SIG-M5 (cell line): Measurements from ENCODE around the gene STUM.
"Not testable (repeated sequence)": the region's sequence is repeated elsewhere in the genome, so short reads cannot be mapped to it uniquely, and the experiment has no call there.

Experiments used
- DNase-seq: peaks from one replicate; lab custom pipeline; 2025; lab: John Stamatoyannopoulos, UW

STUM gene

DNA sequence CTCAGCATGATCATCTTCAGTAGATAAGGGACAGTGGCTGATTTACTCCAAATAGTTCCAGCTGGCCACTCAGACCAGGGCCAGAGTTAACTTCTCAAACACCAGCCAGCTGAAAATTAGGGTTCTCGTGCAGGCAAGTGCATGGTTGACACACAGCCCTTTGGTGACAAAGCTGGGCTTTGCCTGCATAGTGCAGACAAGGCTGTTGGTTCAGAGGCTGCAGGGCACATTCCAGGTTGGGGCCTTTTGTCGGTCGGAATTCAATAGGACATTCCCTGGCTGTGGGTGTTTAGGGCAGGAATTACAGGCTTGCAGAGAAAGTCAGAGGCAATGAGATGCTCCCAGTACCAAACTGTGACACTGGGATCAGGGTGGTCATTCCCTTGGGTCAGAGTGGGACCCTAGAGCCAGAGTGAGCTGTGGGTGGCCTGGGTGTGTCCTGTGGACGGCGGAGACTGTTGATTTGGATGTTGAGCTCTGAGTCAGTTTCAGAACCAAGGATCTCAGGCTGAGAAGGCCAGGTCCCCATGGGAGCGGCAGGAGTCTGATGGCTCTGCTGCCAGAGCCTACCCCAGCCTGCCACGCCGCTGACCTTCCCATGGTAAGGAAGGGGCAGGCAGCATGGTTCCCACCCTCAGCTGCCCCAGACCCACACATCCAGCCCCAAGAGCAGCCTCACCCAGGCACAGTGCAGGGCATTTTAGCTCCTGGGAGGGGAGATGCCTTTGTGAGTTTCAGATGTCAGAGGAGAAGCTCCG, 56.2 kb downstream of the STUM start:
- no peak for DNase-seq

DNA sequence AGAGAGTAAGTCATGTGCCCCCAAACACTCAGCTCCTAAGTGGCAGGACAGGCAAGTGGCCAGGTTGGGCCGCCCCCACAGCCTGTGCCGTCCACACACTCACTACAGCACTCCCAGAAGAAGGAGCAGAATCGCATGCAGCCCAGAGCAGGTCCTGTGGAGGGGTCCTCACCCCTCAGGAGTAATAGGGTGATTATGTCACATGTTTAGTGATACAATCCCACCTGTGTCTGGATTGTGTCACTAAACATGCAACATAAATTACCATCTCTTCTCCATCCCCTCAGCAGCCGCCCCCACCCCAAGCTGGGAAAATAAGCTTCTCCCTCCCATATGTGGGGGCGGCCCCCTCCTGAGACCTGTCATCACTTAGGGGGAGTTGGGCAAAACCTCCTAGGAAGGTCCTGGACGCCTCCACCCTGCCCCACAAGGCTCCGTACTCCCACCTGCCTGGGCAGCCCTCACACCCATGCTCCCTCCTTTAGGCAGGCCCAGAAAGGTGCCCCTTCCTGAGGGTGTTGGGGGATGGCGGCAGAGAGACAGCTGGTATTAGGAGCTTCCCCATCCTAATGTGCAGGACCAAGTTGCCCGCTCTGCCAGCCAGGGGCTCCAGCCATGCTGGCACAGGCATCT, 56.9 kb downstream of the STUM start:
- DNase-seq: no peak

DNA sequence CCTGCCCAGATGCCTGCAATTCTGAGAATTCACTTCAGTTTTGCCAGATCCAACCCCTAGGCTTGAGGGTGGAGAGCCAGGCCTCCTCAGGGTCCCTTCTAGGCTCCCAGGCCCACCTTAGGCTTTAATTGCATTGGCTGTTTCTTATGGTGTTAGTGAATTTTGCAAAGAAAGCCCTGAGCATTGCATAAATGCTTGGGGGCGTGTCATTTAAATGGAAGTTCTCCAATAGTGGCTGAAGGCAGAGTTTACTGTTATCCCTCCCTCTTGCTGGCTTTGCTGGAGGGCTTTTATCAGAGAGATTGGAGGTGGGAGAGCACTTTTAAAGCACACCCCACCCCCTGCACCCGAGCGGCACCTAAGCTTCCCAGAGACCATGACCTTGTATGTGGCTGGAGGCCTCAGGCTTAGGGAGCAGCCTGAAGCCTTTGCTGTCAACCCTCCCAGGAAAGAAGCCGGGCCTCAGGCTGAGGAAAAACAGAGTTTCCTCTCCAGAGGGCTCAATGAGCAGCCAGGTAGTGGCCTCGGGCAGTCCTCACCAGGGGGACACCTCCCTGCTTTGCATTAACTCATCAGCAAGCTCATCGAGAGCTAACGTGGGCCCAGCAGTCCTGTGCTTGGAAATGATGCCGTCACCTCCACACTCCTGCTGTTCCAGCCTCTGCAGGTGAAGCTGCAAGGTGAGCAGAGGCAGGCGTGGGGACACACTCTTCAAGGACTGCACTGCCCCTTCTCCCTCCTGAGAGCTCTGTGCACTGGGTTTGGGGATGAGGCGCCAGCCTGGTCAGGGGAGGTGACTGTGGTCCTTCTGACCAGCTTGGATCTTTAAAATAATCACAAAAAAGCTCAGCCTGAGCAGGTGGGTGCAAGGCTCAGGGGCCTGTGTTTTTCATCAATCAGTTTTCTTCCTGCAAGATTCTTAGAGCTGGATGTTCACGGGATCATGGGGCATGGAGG, 58.0 kb downstream of the STUM start:
- DNase-seq: no peak

DNA sequence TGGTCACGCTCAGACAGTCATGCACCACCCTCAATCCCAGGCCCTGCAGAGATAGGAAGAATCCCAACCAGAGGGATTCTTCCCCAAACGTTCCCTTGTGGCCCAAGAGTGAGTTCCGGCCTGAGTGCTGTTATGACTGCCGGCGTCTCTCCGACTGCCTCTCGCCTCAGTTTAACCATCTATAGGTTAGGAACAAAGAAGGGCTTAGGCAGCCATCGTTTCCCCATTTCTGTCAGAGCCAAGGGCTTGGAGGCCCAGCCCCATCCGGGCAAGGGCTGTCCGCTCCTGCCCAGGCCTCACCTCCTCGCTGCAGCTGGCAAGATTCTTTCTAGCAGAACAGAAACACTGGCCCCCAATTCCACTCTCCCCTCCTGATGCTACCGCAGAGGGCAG, 58.7 kb downstream of the STUM start:
- no peak for DNase-seq

DNA sequence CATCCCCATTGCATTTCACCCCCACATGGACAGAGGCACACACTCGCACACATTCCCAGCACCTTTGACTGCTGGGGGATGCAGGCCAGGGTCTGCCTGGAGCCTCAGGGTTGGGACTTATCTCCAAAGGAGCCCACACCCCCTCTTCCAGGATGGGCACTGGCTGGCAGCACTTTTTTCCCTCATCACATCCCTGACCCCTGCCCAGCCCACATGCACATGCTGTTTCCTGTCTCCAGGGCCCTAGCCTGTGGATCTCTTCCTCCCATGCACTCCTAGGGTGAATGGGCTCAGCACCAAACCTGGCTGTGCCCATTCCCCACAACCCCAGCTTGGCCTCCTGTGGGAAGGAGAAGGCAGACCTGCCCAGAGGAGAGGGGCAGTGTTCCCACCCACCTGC, 59.3 kb downstream of the STUM start:
- no peak for DNase-seq

DNA sequence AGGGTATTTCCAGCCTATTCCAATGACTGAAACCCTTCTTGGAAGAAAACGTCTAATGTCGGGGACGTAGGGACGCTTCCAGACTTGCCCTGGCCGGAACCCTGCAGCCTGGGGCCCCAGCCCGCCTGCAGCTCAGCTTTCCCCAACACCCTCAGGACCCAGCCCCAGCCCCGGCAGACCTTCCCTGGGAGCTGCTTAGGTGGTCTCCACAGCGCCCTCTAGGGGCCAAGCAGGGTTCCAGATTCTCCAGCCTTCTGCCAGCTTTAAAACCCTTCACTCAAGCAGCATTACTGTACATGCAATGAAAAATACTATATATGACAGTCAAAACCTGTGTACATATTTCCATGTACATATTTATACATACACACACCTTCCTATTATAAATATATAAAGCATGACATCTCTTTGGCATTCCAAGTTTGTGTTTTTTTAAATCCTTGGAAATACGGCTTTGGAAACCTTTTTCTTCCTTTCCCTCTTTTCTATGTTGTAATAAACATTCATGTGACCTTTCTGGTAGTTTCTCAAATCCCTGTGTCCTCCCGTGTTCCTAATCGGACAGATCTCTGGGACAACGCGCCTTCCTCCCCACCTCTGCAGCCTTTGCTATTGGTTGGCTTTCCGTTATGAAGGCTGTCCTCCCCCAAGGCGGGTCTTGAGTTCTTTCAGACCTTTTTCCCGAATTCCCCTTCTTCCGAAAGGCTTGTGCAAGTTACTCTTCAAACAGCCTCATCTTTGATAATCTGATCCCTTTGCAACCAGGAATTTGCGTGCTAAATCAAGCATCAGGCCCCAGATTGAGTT, 60.3 kb downstream of the STUM start:
- DNase-seq: no peak

DNA sequence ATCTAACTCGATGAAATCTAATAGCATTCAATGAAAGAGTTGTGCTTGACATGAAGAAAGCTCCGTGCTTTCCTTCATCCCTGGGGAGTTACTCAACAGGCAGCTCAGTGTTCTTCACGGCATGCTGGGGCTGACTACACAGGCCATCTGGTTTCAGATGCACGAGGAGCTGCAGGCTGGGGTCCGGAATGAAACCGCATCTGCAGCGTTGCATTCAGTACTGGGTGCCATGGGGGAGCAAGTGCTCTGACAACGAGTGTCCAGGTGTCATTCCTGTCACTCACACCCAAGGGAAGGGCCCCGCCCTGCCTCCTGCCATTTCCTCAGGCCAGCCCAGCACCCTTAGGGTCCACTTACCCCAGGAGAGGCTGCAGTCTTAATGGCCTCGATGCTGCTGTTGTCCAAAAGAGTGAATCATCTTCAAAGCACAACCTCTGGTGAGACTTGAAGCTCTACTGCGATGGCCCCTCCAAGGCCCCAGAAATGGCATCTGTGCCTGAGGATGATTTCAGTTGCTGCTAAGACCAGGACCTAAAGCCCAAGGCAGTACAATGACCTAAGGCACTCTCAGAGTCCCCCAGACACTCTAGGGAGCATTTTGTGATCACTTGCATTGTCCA, 61.4 kb downstream of the STUM start:
- DNase-seq: no peak

DNA sequence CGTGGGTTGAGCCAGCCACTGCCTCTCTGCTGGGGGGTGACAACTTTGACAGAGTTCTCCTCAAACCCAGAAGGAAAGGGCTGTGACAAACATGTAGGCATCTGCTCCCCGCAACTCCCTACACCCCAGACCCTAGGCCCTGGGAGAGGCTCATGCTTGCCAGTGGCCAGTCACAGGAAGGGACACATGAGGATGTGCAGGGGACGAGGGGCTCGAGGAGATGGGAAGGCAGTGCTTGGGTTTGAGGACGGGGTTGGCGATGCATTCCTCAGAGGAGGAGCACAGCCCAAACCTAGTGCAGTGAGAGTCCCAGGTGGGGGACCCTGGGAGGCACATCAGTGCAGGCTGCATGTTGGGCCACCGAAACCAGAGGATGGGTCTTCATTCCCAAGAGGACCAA, 62.1 kb downstream of the STUM start:
- no peak for DNase-seq

DNA sequence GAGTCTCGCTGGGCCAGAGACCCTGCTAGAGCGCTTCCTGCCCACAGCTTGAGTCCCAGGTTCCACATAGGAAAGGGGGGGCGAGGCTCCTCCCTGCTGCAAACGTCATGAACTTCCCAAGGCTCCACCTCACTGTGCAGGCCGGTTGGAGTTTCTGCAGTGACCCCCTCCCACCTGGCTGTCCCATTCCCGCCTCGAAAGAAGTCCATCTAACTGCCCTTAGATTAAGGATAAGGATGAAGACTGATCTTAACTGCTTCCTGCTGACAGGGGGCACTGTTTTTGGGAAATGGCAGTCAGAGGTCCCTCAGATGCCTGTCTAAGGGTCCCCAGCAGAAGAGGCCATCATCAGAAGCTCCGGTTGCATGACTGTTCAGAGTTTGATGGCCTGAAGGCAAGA, 62.7 kb downstream of the STUM start:
- DNase-seq: no peak

DNA sequence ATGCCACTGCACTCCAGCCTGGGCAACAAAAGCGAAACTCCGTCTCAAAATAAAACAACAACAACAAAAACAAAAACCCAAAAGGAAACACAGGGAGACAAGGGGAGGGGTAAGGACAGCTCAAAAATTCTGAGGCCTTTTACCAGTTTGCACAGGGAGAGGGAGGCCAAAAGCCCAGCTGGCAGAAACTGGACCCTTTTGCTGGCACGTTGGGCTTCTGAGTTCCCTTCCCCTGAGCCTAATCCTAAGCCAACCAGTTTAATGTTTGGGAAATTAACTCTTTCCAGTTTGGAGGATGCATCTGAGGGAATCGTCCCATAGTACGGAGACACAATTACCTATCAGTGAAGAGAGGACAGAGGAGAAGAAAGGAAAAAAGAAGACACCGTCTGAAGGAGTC, 63.4 kb downstream of the STUM start:
- not testable (repeated sequence) for DNase-seq

DNA sequence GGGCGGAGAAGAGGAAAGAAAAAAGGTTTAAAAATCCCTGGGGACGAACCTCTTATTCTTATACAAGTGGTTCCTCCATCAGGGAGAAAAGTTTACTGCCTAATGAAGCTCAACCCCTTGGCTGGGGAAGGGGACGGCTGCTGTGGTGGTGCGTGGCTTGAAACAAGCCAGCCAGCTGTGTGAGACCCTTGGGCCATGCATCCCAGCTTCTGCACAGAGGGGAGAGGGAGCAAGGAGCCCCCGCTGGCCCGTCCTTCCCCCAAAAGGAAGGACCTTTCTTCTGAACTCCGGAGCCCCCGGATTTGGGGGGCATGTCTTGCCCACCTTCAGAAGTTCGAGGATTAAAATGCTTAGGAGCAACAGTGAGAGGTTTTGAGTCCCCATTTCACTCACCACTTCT, 67.3 kb downstream of the STUM start:
- no peak for DNase-seq

DNA sequence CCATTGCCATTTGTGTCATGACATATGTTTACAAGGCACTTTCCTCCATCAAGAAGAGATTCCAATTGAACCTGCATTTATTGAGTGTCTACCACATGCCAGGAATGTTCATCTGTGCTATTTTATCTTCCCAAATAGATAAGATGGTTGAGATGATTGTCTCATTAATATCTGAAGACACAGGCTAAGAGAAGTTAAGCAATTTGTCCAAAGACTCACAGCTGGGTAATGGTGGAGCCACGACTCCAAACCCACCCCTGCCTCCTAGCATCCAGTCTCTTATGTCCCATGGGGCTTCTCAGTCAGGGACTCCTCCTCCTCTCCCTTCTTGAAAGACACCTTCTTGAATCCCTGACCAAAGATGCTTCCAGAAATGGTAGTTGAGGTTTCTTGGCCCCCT, 68.1 kb downstream of the STUM start:
- DNase-seq: no peak

DNA sequence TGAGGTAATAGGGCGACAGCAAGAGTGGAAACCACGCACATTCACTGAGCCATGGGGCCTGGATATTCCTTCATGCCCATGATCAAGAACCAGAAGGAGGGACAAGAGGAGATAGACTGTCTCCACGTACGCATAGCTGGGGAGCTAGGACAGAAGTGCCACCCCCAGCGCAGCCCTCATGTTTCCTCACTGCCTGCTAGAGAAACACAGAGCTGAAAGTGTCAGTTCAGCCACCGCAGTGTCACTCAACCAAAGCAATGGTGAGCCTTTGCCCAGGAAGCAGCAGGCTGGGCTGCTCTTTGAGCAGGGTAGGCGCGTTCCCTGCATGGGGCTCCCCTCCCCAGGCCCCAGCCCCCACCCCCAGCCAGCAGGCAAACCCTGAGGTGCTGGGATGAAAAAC, 68.5 kb downstream of the STUM start:
- no peak for DNase-seq

DNA sequence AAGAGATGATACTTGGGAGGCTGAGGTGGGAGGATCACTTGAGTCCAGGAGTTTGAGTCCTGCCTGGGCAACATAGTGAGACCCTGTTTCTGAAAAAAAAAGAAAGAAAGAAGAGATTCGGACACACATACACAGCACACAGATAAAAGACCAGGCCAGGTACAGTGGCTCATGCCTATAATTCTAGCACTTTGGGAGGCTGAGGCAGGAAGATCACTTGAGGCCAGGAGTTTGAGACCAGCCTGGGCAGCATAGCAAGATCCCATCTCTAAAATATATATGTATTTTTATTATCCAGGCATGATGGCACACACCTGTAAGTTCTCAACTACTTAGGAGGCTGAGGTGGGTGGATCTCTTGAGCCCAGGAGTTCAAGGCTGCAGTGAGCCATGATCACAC, 69.2 kb downstream of the STUM start:
- not testable (repeated sequence) for DNase-seq

DNA sequence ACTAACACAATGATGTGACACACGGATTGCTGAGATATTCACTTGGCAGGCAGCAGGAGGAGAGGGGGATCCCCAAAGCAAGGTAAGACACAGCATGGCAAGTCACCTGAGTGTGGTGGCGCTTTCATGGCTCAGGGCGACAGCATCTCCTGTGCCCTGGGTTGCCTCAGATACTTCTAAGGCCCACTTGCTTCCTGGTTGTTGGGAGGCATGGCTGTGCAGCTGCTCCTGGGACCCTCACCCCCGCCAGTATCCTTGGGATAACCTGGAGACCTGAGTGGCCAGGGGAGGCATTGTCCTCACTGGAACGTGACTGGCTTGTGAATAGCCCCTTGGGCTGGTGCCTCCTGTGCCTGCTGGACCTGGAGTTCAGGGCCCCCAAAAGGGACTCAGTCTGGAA, 69.8 kb downstream of the STUM start:
- no peak for DNase-seq

DNA sequence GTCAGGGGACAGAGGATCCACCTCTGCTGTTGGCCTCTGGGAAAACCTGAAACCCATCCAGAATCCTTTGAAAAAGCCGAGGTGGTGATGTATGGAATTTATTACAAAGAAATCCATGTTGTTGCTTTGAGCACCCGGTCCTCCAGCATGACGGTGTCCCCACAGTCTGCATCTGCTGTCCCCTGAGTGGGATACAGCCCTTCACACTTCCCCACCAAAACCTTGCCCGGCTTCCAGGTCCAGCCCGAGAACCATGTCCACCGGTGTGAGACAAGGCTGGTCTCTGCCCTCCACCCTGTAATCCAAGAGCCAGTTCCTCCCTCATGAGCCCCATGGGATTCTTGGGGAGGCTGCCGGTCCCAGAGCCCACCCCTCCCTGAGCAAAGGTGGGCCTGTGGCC, 70.5 kb downstream of the STUM start:
- no peak for DNase-seq

DNA sequence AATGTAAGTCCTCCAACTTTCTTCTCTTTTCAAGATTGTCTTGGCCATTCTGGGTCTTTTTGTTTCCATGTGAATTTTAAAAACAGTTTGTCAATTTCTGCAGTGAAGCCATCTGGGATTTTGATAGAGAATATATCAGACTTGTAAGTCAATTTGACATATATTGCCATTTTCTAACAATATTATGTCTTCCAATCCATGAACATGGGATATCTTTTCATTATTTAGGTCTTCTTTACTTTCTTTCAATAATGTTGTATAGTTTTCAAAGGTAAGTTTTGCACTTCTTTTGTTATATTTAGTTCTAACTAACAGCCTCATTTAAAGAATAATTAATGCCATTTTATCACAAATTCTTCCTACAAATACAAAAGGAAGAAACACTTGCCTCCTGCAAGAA, 73.4 kb downstream of the STUM start:
- no peak for DNase-seq

DNA sequence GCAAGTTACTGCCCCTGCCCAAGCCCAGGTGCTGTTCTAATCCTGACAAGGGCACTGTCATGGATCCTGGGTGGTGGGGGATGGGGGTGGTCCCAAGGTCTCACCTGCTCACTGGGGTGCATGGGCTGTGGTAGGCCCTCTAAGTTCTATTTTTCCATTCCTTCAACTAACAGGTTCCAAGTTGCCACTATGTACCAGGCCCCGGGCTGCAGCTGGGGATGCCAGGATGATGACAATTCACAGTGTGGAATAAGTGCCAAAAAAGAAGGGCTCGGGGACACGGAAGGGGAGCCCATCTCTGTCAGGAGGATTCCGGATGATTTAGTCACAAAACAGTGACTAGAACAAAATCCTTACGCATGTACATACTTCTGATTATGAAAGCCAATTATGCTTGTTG, 76.0 kb downstream of the STUM start:
- DNase-seq: no peak

DNA sequence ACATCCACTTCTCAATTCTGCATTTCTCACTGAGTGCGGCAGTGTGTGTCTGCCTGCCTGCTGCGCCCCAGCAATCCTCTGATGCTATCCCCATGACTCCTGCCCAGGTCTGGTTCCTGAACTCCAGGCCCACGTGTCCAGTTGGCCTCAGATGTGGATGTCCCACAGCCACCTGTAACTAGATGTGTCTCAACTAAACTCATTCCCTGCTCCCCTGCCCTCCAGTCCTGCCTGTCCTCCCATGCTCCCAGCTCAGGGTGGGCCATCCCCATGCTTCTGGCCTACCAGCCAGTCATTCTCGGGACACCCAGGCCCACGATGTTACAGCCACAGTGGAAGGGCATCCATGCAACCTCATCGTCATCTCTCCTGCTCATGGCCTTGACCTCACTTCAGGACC, 76.8 kb downstream of the STUM start:
- DNase-seq: no peak

DNA sequence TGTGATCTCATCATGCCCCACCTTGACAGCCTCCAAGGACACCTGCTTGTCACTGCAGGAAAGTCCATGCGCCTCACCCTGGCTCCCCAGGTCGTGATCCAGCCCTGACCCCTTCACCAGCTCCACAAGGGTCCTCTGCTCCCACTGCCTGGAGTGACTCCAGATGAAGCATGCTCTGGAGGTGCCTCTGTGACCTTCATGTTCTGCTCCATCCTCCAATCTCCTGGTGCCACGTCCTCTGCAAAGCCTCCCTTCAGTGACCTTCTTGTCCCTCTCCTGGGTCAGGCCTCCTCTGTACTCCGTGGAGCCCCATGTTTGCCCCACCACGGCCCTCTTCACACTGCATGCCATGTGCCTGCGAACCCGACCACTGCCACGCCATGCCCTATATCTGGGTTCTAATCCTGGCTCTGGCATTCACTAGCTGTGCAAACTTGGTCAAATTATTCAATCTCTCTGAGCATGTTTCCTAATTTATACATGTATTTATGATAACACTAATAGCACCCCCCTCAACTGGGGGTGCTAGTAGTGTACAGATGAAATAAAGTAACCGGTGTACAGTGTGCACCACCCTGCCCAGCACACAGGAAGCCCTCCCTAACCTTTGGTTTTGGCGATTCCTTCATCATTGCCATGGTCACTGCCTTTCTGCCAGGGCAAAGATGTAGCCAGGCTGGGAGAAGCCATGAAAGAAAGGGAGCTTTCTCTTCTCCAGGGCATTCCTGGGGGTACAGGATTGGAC, 77.4 kb downstream of the STUM start:
- no peak for DNase-seq

DNA sequence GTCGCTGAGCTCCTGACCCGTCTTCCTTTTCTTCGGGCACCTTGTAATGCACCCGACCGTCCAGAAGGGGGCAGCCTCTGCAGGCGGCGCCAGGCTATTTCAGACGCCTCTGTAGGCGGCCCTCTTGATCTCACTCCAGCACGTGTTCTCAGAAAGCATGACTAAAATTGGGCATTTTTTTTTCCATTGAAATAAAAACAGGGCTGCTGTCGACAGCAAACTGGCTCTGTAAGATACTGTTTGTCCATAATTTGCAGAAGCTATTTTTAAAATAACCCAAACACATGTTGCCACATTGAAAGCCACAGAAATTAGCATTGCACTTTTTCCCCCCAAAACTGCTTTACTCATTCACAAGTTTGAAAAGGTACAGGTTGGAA, 78.0 kb downstream of the STUM start:
- no peak for DNase-seq
